ENCODE measurements around the gene ZNF445. TPM values are rescaled to one million over a fixed set of nuclear protein-coding genes. Genes with fewer than 3 reads are reported as not detected.
"Not testable (repeated sequence)": the region's sequence is repeated elsewhere in the genome, so short reads cannot be mapped to it uniquely, and the experiment has no call there.

ZNF445 gene
- total RNA-seq, 1 donor from 2014 or later, result 19.8 TPM

- Histone ChIP-seq H3K27ac (peak overlapping the region; percentile 20), H3K4me3 (peak overlapping the region; percentile 73), H3K36me3 (no peaks in the 10 kb centered on the region), H3K9me3 (no peaks in the 10 kb centered on the region), H3K27me3 (no peaks in the 10 kb centered on the region), H3K4me1 (peaks cover 15% of the 10 kb centered on the region)
- no peak for ATAC-seq
- no peak for DNase-seq
- intact Hi-C loops (cut with DNase I), result no loop called here
- no peak for TF ChIP-seq CTCF (IDR thresholded peaks at IDR 0.05)
These were observed 533 bp downstream of the ZNF445 start for GRCh38 chr3:44476963-44477311.

GRCh38 chr3:44476181-44476611 is 1.3 kb downstream of the ZNF445 start:
- DNase-seq, result no peak
- intact Hi-C loops (cut with DNase I), result no loop called here
- ATAC-seq, result no peak
- Histone ChIP-seq H3K9me3 (no peaks in the 10 kb centered on the region), H3K27me3 (no peaks in the 10 kb centered on the region), H3K27ac (no peak overlapping the region), H3K36me3 (no peaks in the 10 kb centered on the region), H3K4me3 (peak overlapping the region; percentile 73), H3K4me1 (peaks cover 15% of the 10 kb centered on the region)
- no peak for TF ChIP-seq CTCF (IDR thresholded peaks at IDR 0.05)

- H3K27ac ChIP-seq; DNase-seq; H3K36me3 ChIP-seq; intact Hi-C loops (cut with DNase I); H3K27me3 ChIP-seq; ATAC-seq; H3K4me3 ChIP-seq; H3K9me3 ChIP-seq: not testable (repeated sequence)
- peaks cover 15% of the 10 kb centered on the region for H3K4me1 ChIP-seq
These were observed 2.6 kb downstream of the ZNF445 start for GRCh38 chr3:44474886-44475285.

GRCh38 chr3:44470430-44470829 is 7.0 kb downstream of the ZNF445 start:
- H3K4me1 ChIP-seq, result peaks cover under 1% of the 10 kb centered on the region
- intact Hi-C loops (cut with DNase I), result no loop called here

GRCh38 chr3:44469914-44470313 is 7.6 kb downstream of the ZNF445 start:
- no peaks in the 10 kb centered on the region for H3K27me3 ChIP-seq
- no peaks in the 10 kb centered on the region for H3K9me3 ChIP-seq
- no peak for DNase-seq
- no peak for ATAC-seq
- TF ChIP-seq CTCF (IDR thresholded peaks at IDR 0.05), result no peak
- H3K4me1 ChIP-seq, result no peaks in the 10 kb centered on the region
- H3K27ac ChIP-seq, result no peak overlapping the region
- H3K4me3 ChIP-seq, result no peak overlapping the region
- intact Hi-C loops (cut with DNase I), result no loop called here
- H3K36me3 ChIP-seq, result no peaks in the 10 kb centered on the region

More at GRCh38 chr3:44470430-44470829, 7.0 kb downstream of the ZNF445 start:
- DNase-seq (no peak), ATAC-seq (no peak)
- Histone ChIP-seq H3K9me3 (no peaks in the 10 kb centered on the region), H3K27ac (no peak overlapping the region), H3K4me3 (no peak overlapping the region), H3K27me3 (no peaks in the 10 kb centered on the region), H3K36me3 (no peaks in the 10 kb centered on the region)
- TF ChIP-seq CTCF (IDR thresholded peaks at IDR 0.05), result no peak

- ATAC-seq (no peak), DNase-seq (no peak)
- Histone ChIP-seq H3K36me3 (peaks cover 4% of the 10 kb centered on the region), H3K9me3 (no peaks in the 10 kb centered on the region), H3K27me3 (no peaks in the 10 kb centered on the region), H3K4me1 (no peaks in the 10 kb centered on the region), H3K27ac (no peak overlapping the region), H3K4me3 (no peak overlapping the region)
- no peak for TF ChIP-seq CTCF (IDR thresholded peaks at IDR 0.05)
- intact Hi-C loops (cut with DNase I), result no loop called here
These were observed 8.6 kb downstream of the ZNF445 start for GRCh38 chr3:44468572-44469520.

- DNase-seq; intact Hi-C loops (cut with DNase I); H3K27me3 ChIP-seq; H3K4me1 ChIP-seq; H3K27ac ChIP-seq; H3K36me3 ChIP-seq; H3K9me3 ChIP-seq; H3K4me3 ChIP-seq; ATAC-seq: not testable (repeated sequence)
These were observed 9.4 kb downstream of the ZNF445 start for GRCh38 chr3:44468099-44468537.

Measured in upper lobe of right lung (tissue), 1 donor.